HG03097 (cell line): ENCODE results near the gene DSTN.
"Not testable (repeated sequence)": the region's sequence is repeated elsewhere in the genome, so short reads cannot be mapped to it uniquely, and the experiment has no call there.

Experiments
- ATAC-seq: cut with Tn5 transposase; IDR thresholded peaks from one replicate; pipeline ENCODE4 v1.9.1; 2021; ENCODE audit not compliant: unreplicated experiment, low FRiP score

The DSTN gene

DNA sequence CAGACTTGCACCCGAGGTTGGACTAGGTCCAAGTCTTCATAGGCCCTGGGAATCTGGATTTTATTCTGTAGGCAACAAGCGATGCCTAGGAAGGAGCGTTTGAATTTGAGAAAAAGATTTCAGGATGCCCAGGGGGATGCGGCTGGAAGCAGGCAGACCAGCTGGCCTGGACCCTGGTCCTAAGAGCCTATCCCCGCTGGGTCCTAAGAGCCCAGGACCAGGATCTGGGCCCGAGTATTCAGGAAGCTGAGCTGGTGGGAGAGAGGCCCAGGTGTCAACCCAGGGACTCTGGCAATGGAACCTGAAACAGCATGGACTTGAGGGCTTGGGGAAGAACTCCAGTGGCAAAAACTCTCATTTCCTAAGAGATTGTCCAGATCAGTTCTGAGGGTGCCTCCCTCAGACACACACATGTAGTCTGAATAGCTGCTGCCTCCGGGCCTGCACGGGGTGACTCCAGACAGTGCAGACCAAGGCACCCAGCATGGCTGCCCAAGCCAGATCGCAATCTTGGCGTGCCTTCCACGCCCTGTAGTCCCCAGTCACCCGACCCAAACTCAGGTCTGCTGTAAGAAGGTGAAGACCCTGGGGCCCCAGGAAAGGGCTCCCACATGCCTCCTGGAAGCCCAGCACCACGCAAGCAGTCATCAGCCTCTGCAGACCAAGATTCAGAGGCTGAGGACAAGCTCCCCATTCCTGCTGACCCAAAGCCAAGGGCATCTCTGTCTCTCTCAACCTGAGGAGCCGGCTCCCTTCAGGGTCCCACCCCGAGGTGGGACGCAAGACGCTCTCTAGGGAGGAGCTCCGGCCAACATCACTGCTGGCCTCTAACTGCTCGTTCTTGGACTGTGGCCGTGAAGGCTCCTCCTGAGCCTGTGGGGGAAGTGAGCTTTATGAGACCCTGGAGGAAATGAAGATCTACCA, 77.8 kb downstream of the DSTN start:
- no peak for ATAC-seq

DNA sequence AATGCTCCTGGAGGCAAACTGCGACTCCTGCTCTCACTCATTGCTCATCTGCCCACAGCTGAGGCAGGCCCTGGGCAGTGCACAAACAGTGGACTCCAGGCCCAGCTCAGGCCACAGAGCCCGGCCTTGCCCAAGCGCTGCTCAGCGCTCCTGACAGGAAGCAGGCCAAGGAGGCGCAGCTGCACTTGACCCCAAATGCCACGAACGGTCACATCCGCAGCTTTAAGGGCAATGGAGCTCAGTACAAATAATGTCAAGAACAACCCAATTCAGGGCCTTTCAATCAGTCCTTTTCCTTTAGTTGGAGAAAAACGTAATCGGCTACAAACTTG, 78.4 kb downstream of the DSTN start:
- no peak for ATAC-seq

DNA sequence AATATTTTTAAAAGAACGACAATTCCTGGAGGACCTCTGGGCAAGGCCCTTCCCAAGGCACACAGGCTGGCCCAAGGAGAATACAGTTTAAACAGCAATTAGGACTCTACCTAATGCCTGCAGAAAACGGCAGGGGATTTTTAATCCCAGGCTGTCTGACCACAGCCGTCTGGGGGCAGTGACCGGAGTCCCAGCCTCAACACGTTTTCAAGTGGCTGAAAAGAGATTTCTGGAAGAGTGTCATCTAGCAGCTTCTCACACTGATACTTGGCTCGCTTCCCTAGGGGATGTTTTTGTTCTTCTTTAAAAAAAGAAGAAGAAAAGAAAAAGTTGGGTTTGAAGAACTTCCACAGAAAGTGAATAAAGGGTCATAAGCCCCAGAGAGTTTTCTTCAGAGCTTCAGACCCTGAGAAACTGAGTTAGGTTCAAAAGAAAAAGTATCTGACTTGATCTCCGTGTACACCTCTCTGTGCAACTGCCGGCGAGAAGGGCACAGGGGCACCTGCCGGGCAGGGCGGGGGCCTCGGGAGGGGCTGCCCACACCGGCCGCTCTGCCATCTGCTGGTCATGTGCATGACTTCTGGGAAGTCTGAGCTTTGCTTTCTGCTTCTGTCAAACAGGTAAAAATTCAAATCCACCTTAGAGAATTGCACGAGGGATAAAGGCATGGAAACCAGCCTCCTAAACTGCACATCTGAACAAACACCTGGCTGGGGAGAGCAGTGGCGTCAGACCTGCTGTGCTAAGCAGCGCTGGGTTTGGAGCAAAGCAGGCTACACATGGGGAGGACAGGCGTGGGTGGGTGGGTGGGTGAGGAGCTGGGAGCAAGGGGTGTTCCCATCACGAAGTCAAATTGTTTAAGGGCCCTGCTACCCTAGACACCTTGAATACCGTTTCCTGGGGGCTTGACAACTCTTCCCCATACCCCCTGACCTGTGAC, 79.2 kb downstream of the DSTN start:
- no peak for ATAC-seq

DNA sequence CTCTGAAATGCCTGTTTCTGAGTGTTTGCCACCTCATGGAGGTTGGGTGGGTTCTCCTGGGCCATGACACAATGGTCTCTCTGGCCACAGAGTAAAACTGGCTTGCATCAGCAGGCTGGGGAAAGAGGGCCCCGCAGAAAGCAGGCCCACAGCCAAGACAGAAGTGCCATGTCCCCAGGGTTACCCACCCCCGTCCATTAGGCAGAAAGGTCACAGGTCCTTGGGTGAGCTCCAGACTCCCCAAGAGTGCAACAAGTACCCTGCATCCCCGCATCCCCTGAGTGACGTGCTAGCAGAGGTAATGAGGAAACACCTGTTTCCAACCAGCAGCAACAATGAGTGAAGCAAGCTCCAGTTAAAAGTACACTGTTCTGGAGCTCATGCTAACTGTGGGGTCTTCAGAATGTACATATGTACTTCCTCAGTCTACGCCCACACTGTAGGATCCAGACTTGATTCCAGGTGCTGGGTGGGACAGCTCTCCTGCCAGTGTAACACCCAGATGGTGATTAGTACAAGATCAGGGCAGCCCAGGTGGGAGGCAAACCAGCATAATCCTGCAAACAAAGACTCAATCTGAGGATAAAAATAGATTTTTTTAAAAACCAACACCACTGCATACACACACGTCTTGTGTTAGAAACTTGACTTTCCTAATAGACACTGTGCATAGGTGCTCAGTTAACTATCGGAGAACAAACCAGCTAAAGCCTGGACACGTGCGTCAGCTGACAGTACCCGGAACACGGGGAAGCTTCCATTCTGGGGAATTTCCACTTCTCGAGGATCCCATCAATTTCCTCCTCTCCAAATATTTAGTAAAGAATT, 80.6 kb downstream of the DSTN start:
- ATAC-seq, result no peak

DNA sequence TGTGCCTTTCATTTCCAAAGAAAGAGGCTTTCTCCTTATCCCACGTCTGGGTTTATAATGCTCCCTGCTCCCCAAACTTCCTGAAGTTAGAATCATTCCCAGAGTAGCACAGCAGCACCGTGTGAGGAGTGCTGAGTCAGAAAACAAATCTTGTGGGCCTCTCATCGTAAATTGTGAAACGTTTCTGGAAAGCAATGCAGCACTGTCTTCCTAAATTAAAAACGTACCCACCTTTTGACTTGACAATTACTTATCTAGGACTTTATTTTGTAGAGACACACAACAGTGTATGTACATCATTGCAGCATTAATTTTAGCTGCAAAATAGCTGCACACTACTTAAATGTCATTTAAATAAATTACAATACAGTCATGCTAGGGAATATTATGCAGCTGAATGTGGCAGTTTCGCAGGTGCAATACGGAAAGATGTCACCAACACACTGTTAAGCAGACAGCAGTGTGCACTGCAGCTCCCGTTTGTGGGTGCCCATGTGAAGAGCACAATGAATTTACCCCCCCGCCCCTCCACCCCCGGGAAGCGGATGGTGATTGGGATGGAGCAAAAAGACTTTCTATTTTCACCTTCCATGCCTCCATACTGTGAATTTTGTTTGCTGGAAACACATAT, 81.4 kb downstream of the DSTN start:
- ATAC-seq, result no peak

DNA sequence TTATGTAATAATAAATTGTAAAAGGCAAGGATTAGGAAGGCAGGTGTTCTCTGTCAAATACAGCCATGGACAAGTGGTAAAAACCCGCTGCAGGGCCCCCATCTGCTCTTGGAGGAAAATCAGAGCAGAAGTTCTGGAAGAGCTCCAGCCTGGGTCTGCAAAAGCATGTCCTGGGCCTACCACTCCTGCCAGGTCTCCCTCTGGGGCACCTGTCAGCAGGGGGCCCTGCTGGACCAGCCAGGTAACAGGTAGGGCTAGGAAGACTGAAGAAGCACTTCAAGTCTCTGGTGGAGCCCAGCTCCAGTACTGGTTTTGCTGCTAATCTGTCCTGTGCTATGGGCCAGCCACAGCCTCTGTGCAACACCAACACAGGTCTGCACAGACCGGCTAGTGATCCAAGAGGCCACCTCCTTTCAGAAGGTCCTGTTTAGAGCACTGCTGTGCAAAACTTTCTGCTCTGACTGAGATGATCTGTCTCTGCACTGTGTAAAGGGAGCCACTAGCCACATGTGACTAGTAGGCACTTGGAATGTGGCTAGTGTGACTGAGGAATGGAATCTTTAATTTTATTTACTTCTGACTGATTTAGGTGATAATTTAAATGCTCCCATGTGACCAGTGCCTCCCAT, 82.0 kb downstream of the DSTN start:
- no peak for ATAC-seq

DNA sequence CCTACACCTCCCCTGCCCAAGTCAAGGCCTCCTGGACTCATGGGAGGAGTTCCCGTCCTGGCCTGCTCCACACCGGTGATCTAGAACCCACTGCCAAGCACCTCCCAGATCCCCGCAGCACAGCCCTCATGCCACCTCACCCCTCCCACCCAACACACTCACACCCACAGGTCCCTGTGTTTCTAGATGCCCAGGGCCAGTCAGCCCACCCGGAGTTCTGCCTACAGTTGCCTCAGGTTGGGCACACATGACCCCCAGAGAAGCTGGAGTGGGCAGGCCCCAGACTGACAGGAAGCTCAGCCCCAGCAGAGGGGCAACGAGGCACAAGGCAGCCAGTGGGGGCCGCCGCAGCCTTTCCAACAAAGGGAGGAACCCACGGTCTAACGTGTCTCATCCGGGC, 82.5 kb downstream of the DSTN start:
- ATAC-seq, result no peak

DNA sequence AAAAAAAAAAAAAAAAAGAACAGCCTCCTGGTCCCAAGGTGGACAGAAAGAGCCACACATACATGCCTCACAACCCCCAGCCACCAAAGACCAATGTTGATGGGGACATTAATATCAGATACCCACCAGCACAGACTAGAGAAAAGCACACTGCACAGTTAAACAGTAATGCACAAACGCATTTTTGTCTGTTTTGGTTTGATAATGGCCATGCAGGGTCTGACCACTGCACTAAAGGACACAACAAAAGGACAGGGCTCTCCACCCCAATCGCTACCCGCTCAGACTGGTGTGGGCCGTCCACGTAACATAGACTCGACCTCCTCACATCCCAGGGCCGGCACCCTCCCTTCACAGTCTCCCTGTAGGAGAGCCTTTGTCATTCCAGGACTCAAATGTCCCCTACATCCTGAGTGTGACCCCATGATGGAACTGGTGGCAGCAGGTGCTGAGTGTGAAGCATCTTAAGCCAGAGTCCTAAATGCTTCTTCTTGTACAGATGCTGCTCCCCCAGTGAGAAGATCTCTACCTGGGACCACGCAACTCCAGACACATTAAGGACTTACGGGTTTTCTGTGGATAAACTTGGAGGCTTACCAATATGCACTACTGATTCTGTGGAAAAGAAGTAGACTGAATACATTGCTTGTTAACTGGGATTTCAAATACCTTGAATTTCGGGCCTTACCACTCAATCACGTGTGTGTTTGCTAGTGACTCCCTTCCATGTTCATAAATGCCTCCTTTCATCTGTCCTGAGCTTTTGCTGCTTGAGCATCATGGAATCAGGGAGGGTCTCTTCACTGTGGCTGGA, 84.2 kb downstream of the DSTN start:
- no peak for ATAC-seq

DNA sequence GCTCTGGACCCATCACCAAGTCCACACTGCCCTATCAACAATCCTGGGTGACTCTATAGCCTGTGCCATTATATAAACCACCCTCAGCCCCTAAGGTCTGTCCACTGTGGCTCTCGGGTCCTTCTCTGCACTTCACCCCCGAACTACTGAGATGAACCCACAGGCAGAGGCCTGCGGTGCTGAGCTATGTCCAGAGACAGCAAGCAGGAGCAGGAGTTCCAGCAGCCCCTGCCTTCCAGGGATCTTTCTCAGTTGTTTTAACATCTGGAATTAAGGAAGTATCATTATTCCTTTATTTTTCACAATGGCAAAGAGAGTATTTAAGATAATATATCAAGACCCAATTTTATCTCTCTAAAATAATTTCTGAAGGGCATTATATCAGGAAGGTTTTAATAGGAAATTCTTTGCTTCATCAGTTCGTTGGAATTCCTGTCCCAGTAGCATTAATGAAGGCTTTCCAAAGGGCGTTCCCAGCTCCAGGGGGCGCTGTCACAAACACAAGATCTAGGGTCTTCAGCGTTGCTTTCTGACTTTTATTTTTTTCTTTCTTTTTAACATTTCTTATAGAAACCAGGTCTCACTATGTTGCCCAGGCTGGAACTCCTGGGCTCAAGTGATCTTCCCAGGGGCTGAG, 84.9 kb downstream of the DSTN start:
- ATAC-seq, result no peak

DNA sequence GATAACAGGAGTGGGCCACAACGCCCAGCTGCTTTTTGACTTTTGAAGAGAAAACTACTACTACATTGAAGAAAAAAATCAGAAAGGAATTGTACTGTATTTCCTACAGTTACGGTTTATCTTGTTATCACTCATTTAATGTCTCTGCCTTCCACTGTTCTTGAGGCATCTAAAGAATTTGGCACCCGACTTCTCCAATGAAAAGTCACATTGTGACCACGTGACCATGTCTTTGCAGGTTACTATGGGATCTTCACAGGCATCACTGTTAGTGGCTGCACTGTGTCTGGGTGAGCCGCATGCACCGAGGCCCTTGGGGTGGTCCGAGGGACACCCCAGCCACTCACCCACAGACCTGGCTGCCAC, 85.4 kb downstream of the DSTN start:
- no peak for ATAC-seq

DNA sequence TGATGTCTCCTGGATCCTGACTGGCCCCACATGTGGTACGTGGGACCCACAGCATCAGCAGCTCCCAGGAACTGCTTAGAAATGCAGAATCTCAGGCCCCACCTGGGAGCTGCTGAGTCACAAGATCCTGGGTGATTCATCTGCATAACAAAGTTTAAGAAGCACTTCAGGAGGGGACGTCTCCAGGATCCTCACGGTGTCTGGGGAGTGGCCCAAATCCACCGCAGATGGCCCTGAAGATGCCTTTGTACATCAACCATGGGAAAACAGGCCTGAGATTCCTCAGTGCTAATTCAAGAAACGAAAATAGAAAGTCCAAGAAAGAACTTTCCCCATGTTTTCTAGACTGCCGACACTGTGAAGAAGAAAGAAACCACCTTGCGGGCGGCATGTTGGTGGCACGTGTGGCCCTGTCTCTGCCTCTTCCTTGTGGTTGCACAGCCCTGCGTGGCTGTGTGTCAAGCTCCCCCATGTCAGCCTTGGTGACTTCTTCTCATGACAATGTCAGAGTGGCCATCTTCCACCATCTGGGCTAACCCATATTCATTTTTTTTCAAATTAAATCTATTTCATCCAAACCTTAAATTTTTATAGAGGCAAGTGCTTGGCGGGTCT, 86.1 kb downstream of the DSTN start:
- ATAC-seq, result no peak

DNA sequence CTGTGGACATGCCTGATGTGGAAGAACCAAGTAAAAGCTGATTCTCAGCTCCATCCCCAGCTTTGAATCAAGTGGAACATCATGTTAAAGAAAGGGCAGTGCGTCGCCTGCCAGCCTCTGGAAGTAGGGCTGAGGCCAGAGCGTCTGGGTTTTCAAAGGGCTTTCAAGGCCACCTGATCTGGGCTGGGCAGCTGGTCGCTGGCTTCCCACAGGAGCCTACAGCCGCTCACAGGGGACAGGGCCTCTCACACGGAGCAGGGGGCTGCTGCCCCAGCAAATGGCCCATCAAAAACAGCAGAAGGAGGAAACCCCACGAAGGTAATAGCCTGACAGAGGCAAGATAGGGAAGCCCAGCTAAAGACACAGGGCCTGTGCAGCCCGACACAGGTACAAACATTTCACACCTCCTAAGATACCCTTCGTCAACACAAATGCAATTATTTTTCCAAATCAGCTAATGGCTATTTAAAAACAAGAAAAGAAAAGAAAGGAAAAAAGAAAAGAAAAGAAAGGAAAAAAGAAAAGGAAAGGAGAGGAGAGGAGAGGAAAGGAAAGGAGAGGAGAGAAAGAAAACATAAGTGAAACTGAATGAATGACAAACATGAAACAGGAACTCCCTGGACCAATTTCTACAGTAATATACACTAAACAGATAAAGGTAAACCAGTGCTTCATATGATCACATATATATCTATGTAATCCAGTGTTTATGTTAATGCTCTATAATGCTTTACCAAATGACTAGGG, 87.4 kb downstream of the DSTN start:
- ATAC-seq, result no peak

DNA sequence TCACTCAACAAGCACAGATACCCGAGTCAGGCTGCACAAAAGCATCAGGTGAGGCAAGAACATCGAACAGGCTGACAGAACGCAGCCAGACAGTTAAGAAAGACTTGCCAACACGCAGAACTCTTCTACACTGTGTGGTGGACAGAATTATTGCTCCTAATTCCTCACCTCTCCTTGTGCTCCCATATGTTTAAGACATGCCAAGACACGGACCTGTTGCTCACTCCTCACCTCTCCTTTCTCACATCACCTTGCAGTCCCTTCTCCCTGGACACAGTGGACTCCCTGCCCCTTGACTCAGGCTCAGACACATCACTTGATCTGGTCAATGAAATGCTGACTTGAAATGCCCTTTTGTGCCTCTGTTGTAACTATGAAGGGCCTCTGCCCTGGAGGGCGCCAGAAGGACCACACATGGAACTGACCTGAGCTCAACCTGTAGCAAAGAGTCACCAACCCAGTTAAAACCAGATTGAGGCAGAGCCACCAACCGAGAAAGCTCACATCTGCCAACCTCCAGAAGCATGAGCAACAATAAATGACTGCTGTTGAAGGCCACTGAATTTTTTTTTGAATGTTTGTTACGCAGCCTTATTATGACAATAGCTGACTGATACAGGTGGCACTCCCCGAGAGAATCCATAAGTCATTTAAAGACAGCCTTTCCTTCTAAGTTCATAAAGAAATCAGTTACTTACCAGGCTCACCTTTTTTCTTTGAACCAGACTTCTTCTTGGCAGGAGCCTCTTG, 88.2 kb downstream of the DSTN start:
- ATAC-seq, result no peak

DNA sequence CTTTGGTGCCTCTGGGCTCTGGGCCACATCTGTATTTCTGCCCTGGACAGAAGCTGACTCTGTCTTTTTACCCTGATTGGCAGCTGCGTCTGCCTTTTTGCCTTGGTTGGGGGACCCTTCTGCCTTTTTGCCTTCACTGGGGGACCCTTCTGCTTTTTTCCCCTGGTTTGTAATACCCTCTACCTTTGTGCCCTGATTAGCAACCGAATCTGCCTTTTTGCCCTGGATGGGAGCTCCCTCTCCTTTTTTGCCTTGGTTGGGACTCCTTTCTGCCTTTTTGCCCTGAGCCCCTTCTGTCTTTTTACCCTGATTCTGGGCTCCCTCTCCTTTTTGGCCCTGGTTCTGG, 88.7 kb downstream of the DSTN start:
- ATAC-seq, result no peak

DNA sequence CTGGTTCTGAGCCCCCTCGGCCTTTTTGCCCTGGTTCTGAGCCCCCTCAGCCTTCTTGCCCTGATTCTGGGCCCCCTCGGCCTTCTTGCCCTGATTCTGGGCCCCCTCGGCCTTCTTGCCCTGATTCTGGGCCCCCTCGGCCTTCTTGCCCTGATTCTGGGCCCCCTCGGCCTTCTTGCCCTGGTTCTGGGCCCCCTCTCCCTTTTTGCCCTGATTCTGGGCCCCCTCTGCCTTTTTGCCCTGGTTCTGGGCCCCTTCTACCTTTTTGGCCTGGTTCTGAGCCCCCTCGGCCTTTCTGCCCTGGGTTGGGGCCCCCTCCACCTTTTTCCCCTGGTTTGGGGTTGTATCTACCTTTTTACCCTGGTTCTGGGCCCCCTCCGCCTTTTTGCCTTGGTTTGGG, 89.5 kb downstream of the DSTN start:
- ATAC-seq, result not testable (repeated sequence)
